ENCODE results near the gene IL21R.
"Not testable (repeated sequence)": the region's sequence is repeated elsewhere in the genome, so short reads cannot be mapped to it uniquely, and the experiment has no call there.

IL21R gene

DNA sequence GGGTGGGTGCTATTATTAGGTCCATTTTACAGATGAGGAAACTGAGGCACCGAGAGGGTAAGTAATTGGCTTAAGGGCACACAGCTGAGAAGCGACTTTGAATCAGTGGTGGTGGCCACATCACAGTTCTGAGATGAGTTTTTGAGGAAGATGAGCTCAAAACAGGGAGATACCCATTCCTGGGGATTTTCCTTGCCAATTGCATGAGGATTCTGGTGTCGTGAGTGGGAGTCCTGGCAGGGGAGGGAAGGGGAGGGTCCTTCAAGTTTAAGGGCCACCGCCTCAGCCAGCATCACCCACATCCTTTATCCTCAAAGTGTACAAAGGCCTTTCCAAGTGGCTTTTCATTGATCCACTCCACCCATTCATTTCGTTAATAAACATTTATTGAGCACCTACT lies 45.3 kb downstream of the IL21R start:
- no peak for DNase-seq

DNA sequence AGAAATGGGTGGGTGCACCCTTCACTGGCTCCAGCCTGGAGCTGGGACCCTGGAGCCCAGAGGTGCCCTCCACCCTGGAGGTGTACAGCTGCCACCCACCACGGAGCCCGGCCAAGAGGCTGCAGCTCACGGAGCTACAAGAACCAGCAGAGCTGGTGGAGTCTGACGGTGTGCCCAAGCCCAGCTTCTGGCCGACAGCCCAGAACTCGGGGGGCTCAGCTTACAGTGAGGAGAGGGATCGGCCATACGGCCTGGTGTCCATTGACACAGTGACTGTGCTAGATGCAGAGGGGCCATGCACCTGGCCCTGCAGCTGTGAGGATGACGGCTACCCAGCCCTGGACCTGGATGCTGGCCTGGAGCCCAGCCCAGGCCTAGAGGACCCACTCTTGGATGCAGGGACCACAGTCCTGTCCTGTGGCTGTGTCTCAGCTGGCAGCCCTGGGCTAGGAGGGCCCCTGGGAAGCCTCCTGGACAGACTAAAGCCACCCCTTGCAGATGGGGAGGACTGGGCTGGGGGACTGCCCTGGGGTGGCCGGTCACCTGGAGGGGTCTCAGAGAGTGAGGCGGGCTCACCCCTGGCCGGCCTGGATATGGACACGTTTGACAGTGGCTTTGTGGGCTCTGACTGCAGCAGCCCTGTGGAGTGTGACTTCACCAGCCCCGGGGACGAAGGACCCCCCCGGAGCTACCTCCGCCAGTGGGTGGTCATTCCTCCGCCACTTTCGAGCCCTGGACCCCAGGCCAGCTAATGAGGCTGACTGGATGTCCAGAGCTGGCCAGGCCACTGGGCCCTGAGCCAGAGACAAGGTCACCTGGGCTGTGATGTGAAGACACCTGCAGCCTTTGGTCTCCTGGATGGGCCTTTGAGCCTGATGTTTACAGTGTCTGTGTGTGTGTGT lies 46.8 kb downstream of the IL21R start:
- DNase-seq = no peak

- DNase-seq = no peak
These were observed 47.6 kb downstream of the IL21R start for GRCh38 chr16:27449434-27450195.

DNA sequence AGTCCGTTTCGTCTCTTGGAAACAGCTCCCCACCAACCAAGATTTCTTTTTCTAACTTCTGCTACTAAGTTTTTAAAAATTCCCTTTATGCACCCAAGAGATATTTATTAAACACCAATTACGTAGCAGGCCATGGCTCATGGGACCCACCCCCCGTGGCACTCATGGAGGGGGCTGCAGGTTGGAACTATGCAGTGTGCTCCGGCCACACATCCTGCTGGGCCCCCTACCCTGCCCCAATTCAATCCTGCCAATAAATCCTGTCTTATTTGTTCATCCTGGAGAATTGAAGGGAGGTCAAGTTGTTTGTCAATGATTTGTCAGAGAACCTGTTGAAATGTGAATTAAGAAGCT lies 48.2 kb downstream of the IL21R start:
- DNase-seq = no peak

GRCh38 chr16:27452569-27453493 lies 50.9 kb downstream of the IL21R start:
- no peak for DNase-seq

DNA sequence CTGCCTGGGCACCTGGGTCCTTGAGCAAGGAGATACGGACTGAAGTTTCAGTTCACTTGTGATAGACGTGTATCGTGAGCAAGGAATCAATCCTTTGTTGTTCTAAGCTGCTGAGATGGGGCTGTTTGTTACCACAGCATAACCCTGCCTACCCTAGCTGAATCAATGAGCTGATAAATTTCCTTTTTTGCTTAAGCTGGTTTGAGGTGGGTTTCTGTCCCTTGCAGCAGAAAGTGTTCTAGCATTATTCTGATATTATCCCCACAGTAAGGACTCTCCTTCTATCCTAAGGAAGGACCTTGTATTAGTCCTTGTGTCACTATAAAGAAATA lies 51.5 kb downstream of the IL21R start:
- DNase-seq = no peak

DNA sequence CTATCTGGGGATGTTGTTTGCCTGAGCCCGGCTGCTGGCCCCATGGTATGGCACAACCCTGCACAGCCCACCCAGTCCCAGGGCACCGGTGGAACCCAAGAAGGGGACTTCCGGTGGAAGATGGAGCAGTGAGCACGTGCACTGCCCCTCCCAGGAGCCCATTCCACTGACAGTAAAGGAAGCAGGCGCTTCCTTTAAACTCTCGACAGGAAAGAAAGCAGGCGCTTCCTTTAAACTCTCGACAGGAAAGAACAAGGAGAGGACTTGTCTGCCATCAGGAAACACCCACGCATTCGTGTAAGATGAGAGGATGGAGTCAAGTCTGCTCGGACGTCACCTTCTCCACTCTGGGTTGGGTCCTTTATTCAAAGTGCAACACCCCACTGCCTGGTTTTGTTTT lies 53.7 kb downstream of the IL21R start:
- no peak for DNase-seq

DNA sequence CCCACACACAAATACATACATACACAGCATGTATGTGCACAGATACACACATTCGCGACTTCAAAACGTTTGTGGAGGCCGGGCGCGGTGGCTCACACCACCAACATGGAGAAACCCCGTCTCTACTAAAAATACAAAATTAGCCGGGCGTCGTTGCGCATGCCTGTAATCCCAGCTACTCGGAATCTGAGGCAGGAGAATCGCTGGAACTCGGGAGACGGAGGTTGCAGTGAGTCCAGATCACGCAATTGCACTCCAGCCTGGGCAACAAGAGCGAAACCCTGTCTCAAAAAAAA lies 55.6 kb downstream of the IL21R start:
- DNase-seq = not testable (repeated sequence)

DNA sequence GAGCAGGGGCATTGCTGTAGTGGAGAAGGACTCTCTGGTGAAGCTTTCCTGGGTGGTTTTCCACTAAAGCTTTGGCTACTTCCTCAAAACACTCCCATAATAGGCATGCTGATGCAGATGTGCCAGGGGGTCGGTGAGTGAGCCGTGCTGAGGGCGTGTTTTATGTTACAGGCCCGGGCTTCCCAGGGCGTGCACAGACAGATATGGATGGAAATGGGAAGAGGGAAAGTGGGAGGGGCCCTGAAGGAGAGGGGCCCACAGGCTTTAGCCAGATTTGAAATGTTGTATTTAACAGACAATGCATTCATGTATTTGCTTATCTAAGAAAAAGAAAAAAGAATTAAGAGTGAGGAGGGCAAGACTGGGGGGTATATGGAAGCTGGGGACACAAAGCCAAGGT lies 56.3 kb downstream of the IL21R start:
- DNase-seq = no peak

DNA sequence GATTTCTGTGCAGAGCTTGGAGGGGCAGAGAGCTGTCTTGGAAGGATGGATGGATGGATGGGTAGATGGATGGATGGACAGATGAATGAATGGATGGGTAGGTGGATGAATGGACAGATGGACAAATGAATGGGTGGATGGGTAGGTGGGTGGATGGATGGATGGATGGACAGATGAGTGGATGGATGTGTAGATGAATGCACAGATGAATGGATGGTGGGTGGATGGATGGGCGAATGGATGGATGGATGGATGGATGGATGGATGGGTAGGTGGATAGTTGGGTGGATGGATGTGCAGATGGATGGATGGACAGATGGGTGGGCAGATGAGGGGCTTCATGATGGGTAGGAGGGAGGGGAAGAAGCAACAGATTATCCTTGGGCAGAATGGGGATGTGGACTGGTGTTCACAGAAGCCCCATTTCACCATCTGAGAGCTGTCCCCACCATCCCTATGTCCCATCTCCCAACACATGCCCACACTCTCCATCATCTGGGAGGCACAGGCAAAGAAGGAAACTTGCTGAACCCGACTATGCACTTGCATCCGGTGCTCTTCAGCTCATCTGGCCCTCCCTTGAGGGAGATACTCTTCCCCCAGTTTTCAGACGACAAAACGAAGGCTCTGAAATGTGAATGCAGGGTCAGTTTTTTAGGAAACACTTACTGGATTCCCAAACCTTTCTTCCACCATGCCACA lies 57.2 kb downstream of the IL21R start:
- no peak for DNase-seq

DNA sequence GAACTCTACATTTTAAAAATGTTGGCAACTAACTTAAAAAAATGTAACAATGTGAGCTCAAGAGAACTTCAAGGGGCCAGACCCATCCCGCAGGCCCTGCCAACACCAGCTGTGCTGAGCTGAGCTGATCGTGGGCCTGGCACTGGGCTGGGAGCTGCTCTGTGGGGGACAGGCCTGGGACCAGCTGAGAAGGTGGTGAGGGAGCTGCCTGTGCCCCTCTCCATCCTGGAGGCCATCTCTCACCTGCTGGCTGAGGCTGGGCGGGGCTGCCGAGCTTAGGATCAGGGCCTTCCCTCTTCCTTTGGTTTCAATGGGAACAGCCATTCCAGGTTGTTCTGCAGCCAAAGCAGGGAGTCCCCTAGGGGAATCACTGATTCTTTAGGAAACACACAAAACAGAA lies 58.2 kb downstream of the IL21R start:
- no peak for DNase-seq

- no peak for DNase-seq
These were observed 58.9 kb downstream of the IL21R start for GRCh38 chr16:27460663-27461482.

DNA sequence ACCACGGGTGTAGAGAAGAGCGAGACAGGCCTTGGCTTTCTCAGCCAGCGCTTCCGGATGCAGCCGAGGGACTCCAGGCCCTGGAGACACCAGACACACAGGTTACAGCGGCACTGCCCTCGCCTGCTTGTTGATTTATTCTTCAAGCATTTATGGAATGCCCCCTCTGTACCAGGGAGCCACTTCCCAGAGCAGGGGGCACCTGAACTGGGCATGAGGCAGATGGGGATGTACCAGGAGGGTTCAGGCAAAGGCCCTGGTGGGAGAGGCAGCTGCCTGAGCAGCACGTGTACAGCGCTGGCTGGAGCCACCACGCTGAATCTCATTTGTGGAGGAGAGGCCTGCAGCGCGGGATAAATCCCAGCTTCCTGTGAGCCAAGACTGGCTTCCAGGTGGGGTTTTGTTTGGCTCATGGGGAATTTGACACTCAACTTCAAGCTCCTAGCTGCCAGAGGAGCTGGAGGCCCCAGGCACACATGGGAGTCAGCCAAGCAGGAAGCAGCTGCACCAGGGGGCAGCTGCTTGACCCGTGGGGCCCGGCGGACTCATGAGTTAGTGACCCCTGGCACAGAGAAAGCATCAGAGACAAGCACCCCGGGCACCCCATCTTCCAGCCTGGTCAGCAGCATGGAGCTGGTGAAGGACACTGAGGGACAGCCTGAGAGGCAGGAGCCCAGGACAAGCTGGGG lies 59.7 kb downstream of the IL21R start:
- DNase-seq = no peak

DNA sequence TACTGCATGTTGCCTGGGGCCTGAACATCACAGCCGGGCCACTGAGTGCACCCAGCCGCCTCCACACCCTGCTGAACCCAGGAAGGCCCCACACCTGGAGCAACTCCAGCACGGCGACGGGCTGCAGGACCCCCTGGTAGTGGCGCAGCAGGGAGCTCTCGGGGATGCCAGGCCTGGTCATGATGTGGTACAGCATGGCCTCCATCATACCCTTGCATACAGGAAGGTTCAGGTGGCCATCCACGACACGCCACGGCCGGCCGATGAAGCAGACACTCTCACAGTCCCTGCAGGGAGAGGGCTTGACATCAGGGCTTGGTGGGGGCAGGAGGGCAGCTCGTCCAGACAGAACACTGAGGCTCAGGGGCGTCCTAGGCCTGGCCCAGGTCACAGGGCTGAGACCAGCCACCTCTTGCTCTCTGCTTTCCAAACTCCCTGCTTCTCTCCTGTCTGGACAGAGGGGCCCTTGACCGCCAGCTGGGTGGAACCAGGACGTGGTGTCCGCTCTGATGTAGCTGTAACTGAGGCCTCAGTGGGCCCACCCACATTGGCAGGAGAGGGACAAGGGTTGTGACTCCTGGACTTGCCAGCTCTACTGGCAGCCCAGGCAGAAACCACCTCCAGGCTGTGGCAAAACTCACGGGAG lies 60.3 kb downstream of the IL21R start:
- DNase-seq = no peak

GRCh38 chr16:27462846-27463682 lies 61.1 kb downstream of the IL21R start:
- DNase-seq = no peak

DNA sequence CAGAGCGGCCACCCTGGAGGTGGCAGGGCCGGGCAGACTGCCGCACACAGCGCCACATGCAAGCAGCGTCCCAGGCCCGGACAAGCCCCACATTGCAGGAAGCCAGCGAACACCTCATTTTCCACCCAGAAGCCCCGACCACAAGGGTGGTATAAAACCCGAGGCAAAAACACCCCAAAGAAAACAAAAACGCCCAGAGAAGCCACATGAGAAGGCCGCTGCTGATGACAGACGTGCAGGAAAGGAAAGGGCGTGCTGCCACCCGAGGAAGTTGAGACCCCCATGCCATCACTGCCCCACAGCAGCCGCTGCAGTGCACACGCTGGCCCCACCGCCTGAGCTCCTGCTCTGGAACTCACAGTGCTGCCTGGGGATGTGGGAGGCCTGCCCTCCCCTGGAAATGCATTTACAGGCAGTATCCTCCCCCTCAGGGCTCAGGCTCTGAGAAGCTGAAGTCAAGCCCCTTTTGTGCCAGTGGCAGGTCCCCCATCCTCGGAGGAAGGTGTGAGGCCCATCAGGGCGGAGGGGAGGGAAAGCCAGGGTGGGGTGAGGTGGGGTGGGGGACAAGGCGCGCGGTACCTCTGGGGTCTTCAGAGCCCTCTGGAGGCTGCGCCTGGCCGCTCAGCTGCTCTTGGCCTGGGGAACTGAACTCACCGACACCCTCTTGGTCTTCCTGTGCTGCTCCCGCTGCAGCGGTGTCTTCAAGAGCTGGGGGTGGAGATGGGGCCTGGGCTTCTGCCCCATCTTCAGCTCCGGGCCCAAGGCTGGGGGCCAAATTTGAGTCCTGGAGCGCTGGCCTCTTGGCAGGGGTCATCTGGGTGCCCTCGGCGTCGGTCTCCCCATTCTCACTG lies 62.0 kb downstream of the IL21R start:
- DNase-seq = no peak

DNA sequence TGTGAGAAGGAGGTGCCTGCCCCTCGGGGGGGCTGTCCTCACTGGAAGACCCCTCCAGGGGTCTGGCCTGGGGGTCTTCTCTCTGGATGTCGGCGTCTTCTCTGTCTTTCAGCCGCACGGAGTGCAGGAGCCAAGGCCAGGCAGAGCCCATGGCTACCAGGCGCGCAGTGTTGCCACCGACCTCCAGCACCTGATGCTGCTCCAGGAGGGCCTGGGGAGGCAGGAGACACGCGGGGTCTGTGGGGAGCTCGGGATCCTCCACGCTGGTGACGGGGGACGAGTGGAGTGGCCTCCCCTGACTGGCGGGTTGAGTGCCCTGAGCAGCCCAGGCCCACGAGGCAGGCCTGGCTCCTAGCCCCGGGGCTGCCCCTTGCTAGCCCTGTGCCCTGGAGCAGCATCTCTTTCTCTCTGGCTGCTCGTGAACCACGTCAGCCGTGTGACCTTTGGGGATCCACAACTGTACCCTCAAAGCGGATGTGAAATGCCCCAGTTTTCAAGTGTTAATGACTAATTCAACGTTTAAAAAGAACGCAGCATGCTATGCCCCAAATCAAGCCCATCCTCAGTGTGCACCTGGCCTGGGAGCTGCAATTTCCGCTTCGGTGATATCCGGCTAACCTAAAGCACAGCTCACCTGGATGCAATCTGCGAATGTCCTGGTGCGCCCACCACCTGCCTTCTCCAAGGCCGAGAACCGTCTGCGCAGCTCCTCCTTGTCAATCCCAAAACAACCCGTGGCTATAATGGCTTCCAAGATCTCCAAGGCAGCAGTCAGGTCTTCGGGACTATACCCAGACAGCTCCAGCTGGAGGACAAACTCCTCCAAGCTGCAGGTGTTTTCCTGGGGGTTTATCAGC lies 62.9 kb downstream of the IL21R start:
- DNase-seq = no peak

DNA sequence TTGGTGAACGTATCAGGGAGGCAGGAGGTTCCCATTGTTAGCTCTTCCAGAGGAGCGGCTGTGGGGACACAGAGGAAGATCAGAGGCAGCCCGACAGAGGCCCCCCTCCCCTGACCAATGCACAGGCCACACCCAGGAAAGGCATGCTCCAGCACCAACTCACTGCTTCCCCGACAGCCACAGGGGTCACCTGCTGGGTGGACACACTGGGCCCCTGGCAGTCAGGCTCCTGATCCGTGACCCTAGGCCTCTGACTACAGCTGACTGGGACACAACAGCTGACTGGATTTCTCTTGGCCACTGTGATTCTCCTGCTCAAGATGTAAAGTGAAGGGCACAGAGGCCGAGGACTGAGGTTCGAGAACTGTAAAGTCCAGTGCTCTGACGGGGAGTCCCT lies 63.5 kb downstream of the IL21R start:
- DNase-seq = no peak
